HepG2 (cell line): Measurements from ENCODE around the gene KRT3. TPM values are rescaled to one million over a fixed set of nuclear protein-coding genes. Genes with fewer than 3 reads are reported as not detected.

Experiments used
- ATAC-seq: fragments of 200-7000 bp; cut with Tn5 transposase; 3 replicates; pipeline ENCODE4 v1.9.1; 2020; ENCODE audit warnings: mild to moderate bottlenecking, moderate library complexity
- BruUV-seq: library from RNA; stranded (reverse); fragments of 400-500 nt; replicated peaks from 2 replicates; lab custom pipeline; 2021; lab: Mats Ljungman, UMichigan
- CTCF ChIA-PET: fragments of 300-600 bp; formaldehyde crosslinking; extraction: SDS; loops from one replicate; lab custom pipeline; 2021; ENCODE audit warnings: low total read pairs, inconsistent platforms, low intra/inter-chr PET ratio; lab: Yijun Ruan, JAX
- POLR2A ChIA-PET: fragments of 350-600 bp; sonication (Branson Sonifier 250); formaldehyde crosslinking; loops from one replicate; lab custom pipeline; 2020; ENCODE audit warnings: antibody characterized with exemption, inconsistent platforms; lab: Yijun Ruan, JAX
- DNase-seq: peaks from one replicate; pipeline ENCODE4 v3.0.0-alpha.2; 2015; ENCODE audit warnings: low spot score
- FAIRE-seq: peaks from 3 replicates; lab custom pipeline; 2011; peaks lifted over from hg19 to GRCh38; lab: Jason Lieb, UNC
- H2AFZ ChIP-seq: one replicate; pipeline ENCODE4 v1.6.1; 2011; ENCODE audit warnings: low read length, inconsistent platforms
- H3K27ac ChIP-seq: fragments of 300-600 bp; 3 replicates; pipeline ENCODE4 v1.8.0; 2011; ENCODE audit warnings: mixed run types, mild to moderate bottlenecking, mixed read lengths, low read length, inconsistent platforms; ENCODE audit not compliant: insufficient read depth; ENCODE audit errors: extremely low read length
- H3K27me3 ChIP-seq, 2 experiments: fragments of 200-600 bp in 1 of 2; 2 replicates in 1 of 2; 3 replicates in 1 of 2; pipeline versions ENCODE4 v1.6.0 to v1.8.0; 2011; ENCODE audit warnings: low read length in 2 of 2, mild to moderate bottlenecking in 2 of 2, moderate library complexity in 2 of 2, inconsistent platforms in 1 of 2; ENCODE audit not compliant: insufficient read depth in 2 of 2, control insufficient read depth in 1 of 2
- H3K36me3 ChIP-seq, 2 experiments: fragments of 200-600 bp in 1 of 2; replicated peaks in 1 of 2; 2 replicates in 1 of 2; 3 replicates in 1 of 2; pipeline versions ENCODE4 v1.5.1 to v1.8.0; 2011; ENCODE audit warnings: low read length in 2 of 2, inconsistent platforms in 1 of 2; ENCODE audit not compliant: insufficient read depth in 2 of 2, control insufficient read depth in 1 of 2
- H3K4me1 ChIP-seq: 2 replicates; pipeline ENCODE4 v1.5.1; 2012; ENCODE audit warnings: low read length, inconsistent platforms; ENCODE audit not compliant: insufficient read depth
- H3K4me2 ChIP-seq: 2 replicates; pipeline ENCODE4 v1.6.0; 2011; ENCODE audit warnings: low read depth, low read length, inconsistent platforms
- H3K4me3 ChIP-seq, 3 experiments: fragments of 200-600 bp in 1 of 3; sonication (generic), shearing (Covaris generic) in 1 of 3; replicated peaks in 1 of 3; 2 replicates each; pipeline ENCODE4 v1.5.1; 2011 to 2016; ENCODE audit warnings: low read length in 3 of 3, inconsistent platforms in 2 of 3, low read depth in 2 of 3, mild to moderate bottlenecking in 2 of 3, control low read depth in 1 of 3, mixed read lengths in 1 of 3; ENCODE audit not compliant: insufficient read depth in 1 of 3
- H3K79me2 ChIP-seq: one replicate; pipeline ENCODE4 v1.6.1; 2011; ENCODE audit warnings: low read length, inconsistent platforms; ENCODE audit not compliant: insufficient read depth
- H3K9ac ChIP-seq: 2 replicates; pipeline ENCODE4 v1.6.0; 2011; ENCODE audit warnings: mild to moderate bottlenecking, low read depth, low read length, inconsistent platforms; ENCODE audit not compliant: insufficient read depth
- H3K9me3 ChIP-seq: 2 replicates; pipeline ENCODE4 v1.5.1; 2012; ENCODE audit warnings: mild to moderate bottlenecking, low read length
- H4K20me1 ChIP-seq: 2 replicates; pipeline ENCODE4 v1.6.0; 2011; ENCODE audit warnings: inconsistent platforms, mild to moderate bottlenecking, low read length, moderate library complexity; ENCODE audit not compliant: insufficient read depth
- ATF7-NPFF ChIP-seq: sonication (generic); formaldehyde crosslinking; IDR thresholded peaks from 2 replicates; pipeline ENCODE4 v1.8.1; 2023; ENCODE audit warnings: mild to moderate bottlenecking, low read depth, missing genetic modification reagents, moderate library complexity
- GMEB1 ChIP-seq: sonication (generic); formaldehyde crosslinking; IDR thresholded peaks from 2 replicates; pipeline ENCODE4 v1.5.1; 2020; ENCODE audit warnings: missing genetic modification reagents, mild to moderate bottlenecking, borderline replicate concordance
- JUND ChIP-seq: sonication (generic); formaldehyde crosslinking; IDR thresholded peaks from 2 replicates; pipeline ENCODE4 v1.8.0; 2022; ENCODE audit warnings: mild to moderate bottlenecking, missing genetic modification reagents
- MLX ChIP-seq: IDR thresholded peaks from 2 replicates; pipeline ENCODE4 v1.6.1; 2016
- POGK ChIP-seq: sonication (generic); formaldehyde crosslinking; conservative IDR thresholded peaks from 2 replicates; pipeline ENCODE4 v1.8.0; 2022; ENCODE audit warnings: mild to moderate bottlenecking, moderate library complexity, missing genetic modification reagents
- SP140L ChIP-seq: sonication (generic); formaldehyde crosslinking; IDR thresholded peaks from 2 replicates; pipeline ENCODE4 v1.4.0; 2020; ENCODE audit warnings: missing genetic modification reagents, borderline replicate concordance
- TRIM22 ChIP-seq: fragments of 450-650 bp; IDR thresholded peaks from 2 replicates; pipeline ENCODE4 v1.6.1; 2017
- WGBS: methylation state at CpG from one replicate; pipeline ENCODE4 v1.1.6; 2017; ENCODE audit warnings: low lambda C conversion rate; 5-methylcytosine and 5-hydroxymethylcytosine counted together
- in situ Hi-C: cut with HindIII; loops from 2 replicates; pipeline ENCODE4 v1.10.0; 2017; ENCODE audit warnings: low pct_unique_long_range_greater_than_20kb; ENCODE audit not compliant: extremely low pct_ligation_motif_present
- intact Hi-C: fragments of 100-400 bp; cut with micrococcal nuclease; formaldehyde crosslinking; loops from one replicate; pipeline ENCODE4 v1.10.0; 2022; ENCODE audit not compliant: unreplicated experiment
- polyA plus RNA-seq, 8 experiments: library from polyadenylated mRNA; depleted of rRNA in 3 of 8; stranded (reverse) in 7 of 8; unstranded in 1 of 8; fragments of >200 nt; fragmentation: Illumina TruSeq in 4 of 8; extraction: Trizol in 4 of 8; gene quantifications; 2 replicates each; pipeline versions ENCODE4 v1.2.1 to v1.2.3, GENCODE V29; 2011 to 2016; ENCODE audit warnings: low read depth in 4 of 8, missing spikeins in 1 of 8, mixed read lengths in 1 of 8; ENCODE audit not compliant: insufficient read depth in 1 of 8
- total RNA-seq, 5 experiments: library from RNA; depleted of rRNA; stranded (reverse); fragments of >200 nt; fragmentation: Illumina TruSeq; extraction: Trizol; gene quantifications; 2 replicates each; pipeline ENCODE4 v1.2.3, GENCODE V29; 2016; ENCODE audit warnings: low read depth in 1 of 5

Gene KRT3
- total and polyA plus RNA-seq, 2 of the 13 experiments (the other 11 are each of a cell fraction or from before 2014, with no cell fraction given): not detected

- Histone ChIP-seq H3K79me2 (no peaks in the 10 kb centered on the region), H2AFZ (no peak overlapping the region), H3K4me3 (no peak overlapping the region), H3K36me3 (no peaks in the 10 kb centered on the region), H4K20me1 (no peaks in the 10 kb centered on the region), H3K9ac (no peak overlapping the region), H3K9me3 (no peaks in the 10 kb centered on the region; the same call in 1 of the 2 replicates), H3K4me2 (no peak overlapping the region), H3K27me3 (no peaks in the 10 kb centered on the region), H3K27ac (no peak overlapping the region), H3K4me1 (no peaks in the 10 kb centered on the region)
- POLR2A ChIA-PET: no interaction called here
- ATAC-seq: no peak
- TF ChIP-seq SP140L (CRISPR knock-in tag) (no peak), MLX (CRISPR knock-in tag) (no peak), POGK (CRISPR knock-in tag) (no peak), ATF7-NPFF (CRISPR knock-in tag) (no peak), GMEB1 (CRISPR knock-in tag) (no peak), JUND (no peak), TRIM22 (no peak)
- intact Hi-C loops (no loop called here), in situ Hi-C loops (no loop called here)
- FAIRE-seq: no peak
- no TSS peak for BruUV-seq
- CTCF ChIA-PET: no interaction called here
- no peak for DNase-seq
- 0% methylated on average over 1 of the region's 1 CpG for WGBS
Measured at GRCh38 chr12:52765702-52766101, 30.2 kb downstream of the KRT3 start.
